ENCODE data around the gene MBP.

The MBP gene

GRCh38 chr18:77005651-77006195, 126.9 kb downstream of the MBP start:
- Histone ChIP-seq H3K9me3 (ENCODE audit: severe bottlenecking) (no peaks in the 10 kb centered on the region), H3K4me1 (ENCODE audit: insufficient read depth, poor library complexity, severe bottlenecking) (no peaks in the 10 kb centered on the region), H3K27ac (ENCODE audit: poor library complexity, severe bottlenecking) (no peak overlapping the region), H3K27me3 (ENCODE audit: insufficient read depth, poor library complexity, severe bottlenecking) (no peaks in the 10 kb centered on the region), H3K4me3 (ENCODE audit: severe bottlenecking) (no peak overlapping the region), H3K36me3 (ENCODE audit: low read depth) (no peaks in the 10 kb centered on the region)
- DNase-seq (ENCODE audit: low spot score): no peak
- ATAC-seq (ENCODE audit: low read depth): no peak
- TF ChIP-seq, protein P1, sequence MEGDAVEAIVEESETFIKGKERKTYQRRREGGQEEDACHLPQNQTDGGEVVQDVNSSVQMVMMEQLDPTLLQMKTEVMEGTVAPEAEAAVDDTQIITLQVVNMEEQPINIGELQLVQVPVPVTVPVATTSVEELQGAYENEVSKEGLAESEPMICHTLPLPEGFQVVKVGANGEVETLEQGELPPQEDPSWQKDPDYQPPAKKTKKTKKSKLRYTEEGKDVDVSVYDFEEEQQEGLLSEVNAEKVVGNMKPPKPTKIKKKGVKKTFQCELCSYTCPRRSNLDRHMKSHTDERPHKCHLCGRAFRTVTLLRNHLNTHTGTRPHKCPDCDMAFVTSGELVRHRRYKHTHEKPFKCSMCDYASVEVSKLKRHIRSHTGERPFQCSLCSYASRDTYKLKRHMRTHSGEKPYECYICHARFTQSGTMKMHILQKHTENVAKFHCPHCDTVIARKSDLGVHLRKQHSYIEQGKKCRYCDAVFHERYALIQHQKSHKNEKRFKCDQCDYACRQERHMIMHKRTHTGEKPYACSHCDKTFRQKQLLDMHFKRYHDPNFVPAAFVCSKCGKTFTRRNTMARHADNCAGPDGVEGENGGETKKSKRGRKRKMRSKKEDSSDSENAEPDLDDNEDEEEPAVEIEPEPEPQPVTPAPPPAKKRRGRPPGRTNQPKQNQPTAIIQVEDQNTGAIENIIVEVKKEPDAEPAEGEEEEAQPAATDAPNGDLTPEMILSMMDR (IDR thresholded peaks at IDR 0.05; ENCODE audit: poor library complexity, severe bottlenecking): no peak

DNA sequence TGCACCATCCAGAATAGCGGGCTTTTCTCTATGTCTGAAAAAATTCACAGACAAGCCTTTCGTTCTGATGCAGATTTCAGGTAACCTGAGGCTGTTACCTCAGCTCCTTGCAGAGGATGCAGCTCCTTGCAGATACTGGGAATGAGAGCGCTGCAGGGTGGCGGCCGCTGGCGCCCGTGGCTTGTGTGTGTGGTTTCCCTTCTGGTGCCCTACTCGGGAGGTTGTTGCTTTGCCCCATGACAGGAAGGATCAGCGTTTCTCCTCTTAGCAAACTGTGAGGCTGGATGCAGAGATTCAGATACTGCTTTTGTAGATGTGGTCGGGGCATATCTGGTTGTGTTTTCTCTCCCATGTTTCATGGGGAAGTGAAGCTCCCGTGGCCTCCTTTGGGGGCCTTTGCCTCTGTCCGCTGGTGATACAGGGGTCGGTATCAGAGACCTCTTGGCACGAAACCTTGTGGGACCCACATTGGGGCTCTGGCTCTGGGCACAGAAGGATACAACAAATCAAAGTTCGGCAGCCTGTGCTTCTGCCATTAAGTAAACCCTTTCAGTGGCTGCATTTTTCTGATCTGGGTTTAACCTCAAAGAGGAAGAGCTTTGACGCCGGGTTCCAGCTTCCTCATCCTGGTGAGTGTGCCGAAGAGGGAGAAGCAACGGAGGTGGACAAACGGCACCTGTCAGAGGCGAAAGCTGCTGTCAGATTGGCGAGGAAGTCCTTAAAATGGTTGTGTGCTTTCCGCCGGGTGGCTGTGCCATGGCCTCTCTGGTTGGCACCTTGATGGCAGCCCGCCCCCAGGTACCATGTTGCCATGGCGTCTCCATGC, 127.8 kb downstream of the MBP start:
- DNase-seq (ENCODE audit: low spot score) (no peak), ATAC-seq (ENCODE audit: low read depth) (no peak)
- H3K9me3 ChIP-seq (ENCODE audit: severe bottlenecking): no peaks in the 10 kb centered on the region
- H3K36me3 ChIP-seq (ENCODE audit: low read depth): no peaks in the 10 kb centered on the region
- no peaks in the 10 kb centered on the region for H3K27me3 ChIP-seq (ENCODE audit: insufficient read depth, poor library complexity, severe bottlenecking)
- H3K4me1 ChIP-seq (ENCODE audit: insufficient read depth, poor library complexity, severe bottlenecking): no peaks in the 10 kb centered on the region
- H3K27ac ChIP-seq (ENCODE audit: poor library complexity, severe bottlenecking): no peak overlapping the region
- no peak overlapping the region for H3K4me3 ChIP-seq (ENCODE audit: severe bottlenecking)
- TF ChIP-seq, protein P1 (IDR thresholded peaks at IDR 0.05; ENCODE audit: poor library complexity, severe bottlenecking): no peak

GRCh38 chr18:77003316-77003715, 129.3 kb downstream of the MBP start:
- no peaks in the 10 kb centered on the region for H3K4me1 ChIP-seq (ENCODE audit: insufficient read depth, poor library complexity, severe bottlenecking)
- no peaks in the 10 kb centered on the region for H3K27me3 ChIP-seq (ENCODE audit: insufficient read depth, poor library complexity, severe bottlenecking)
- H3K4me3 ChIP-seq (ENCODE audit: severe bottlenecking): no peak overlapping the region
- TF ChIP-seq, protein P1 (IDR thresholded peaks at IDR 0.05; ENCODE audit: poor library complexity, severe bottlenecking): no peak
- ATAC-seq (ENCODE audit: low read depth) (no peak), DNase-seq (ENCODE audit: low spot score) (no peak)
- no peaks in the 10 kb centered on the region for H3K9me3 ChIP-seq (ENCODE audit: severe bottlenecking)
- no peaks in the 10 kb centered on the region for H3K36me3 ChIP-seq (ENCODE audit: low read depth)
- H3K27ac ChIP-seq (ENCODE audit: poor library complexity, severe bottlenecking): no peak overlapping the region

DNA sequence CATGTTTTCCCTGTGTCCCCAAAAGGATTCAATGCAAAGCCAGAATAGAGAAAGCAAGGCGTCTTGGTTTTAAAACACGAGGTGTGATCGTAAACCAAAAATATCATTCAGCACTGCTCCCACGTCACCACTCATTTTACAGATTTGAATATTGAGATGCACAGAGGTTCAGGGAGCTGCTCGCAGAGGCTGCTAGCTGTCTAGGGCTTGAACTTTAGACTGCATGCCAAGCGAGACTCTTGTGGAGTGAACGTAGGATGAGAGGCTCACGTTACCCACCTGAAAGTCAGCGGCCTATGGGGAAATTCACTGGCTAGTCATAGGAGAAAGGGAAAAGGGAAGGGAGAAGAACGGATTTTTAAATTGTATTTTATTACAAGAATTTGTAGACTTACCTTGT, 130.1 kb downstream of the MBP start:
- Histone ChIP-seq H3K9me3 (ENCODE audit: severe bottlenecking) (no peaks in the 10 kb centered on the region), H3K4me3 (ENCODE audit: severe bottlenecking) (no peak overlapping the region), H3K27me3 (ENCODE audit: insufficient read depth, poor library complexity, severe bottlenecking) (no peaks in the 10 kb centered on the region), H3K36me3 (ENCODE audit: low read depth) (no peaks in the 10 kb centered on the region), H3K27ac (ENCODE audit: poor library complexity, severe bottlenecking) (no peak overlapping the region), H3K4me1 (ENCODE audit: insufficient read depth, poor library complexity, severe bottlenecking) (no peaks in the 10 kb centered on the region)
- TF ChIP-seq, protein P1 (IDR thresholded peaks at IDR 0.05; ENCODE audit: poor library complexity, severe bottlenecking): no peak
- DNase-seq (ENCODE audit: low spot score) (no peak), ATAC-seq (ENCODE audit: low read depth) (no peak)

GRCh38 chr18:77001979-77002378, 130.6 kb downstream of the MBP start:
- no peak for DNase-seq (ENCODE audit: low spot score)
- Histone ChIP-seq H3K9me3 (ENCODE audit: severe bottlenecking) (no peaks in the 10 kb centered on the region), H3K27ac (ENCODE audit: poor library complexity, severe bottlenecking) (no peak overlapping the region), H3K27me3 (ENCODE audit: insufficient read depth, poor library complexity, severe bottlenecking) (no peaks in the 10 kb centered on the region), H3K36me3 (ENCODE audit: low read depth) (no peaks in the 10 kb centered on the region), H3K4me1 (ENCODE audit: insufficient read depth, poor library complexity, severe bottlenecking) (no peaks in the 10 kb centered on the region), H3K4me3 (ENCODE audit: severe bottlenecking) (no peak overlapping the region)
- ATAC-seq (ENCODE audit: low read depth): no peak
- TF ChIP-seq, protein P1 (IDR thresholded peaks at IDR 0.05; ENCODE audit: poor library complexity, severe bottlenecking): no peak
